K562 (cell line): Measurements from ENCODE around the gene ZNF296. TPM values are rescaled to one million over a fixed set of nuclear protein-coding genes. Genes with fewer than 3 reads are reported as not detected.

Source experiments
- ARID1B ChIP-seq: fragments of 450-650 bp; IDR thresholded peaks from 2 replicates; pipeline ENCODE4 v1.6.1; 2016; ENCODE audit warnings: antibody characterized with exemption, mild to moderate bottlenecking, inconsistent platforms
- EP300 ChIP-seq: IDR thresholded peaks from 2 replicates; pipeline ENCODE4 v1.6.1; 2012; ENCODE audit warnings: low read length, improper control_type of control experiment
- EP400 ChIP-seq: fragments of 450-650 bp; IDR thresholded peaks from 2 replicates; pipeline ENCODE4 v1.6.1; 2017; ENCODE audit warnings: antibody characterized with exemption, mild to moderate bottlenecking, moderate library complexity
- FOXM1 ChIP-seq, 2 experiments: fragments of 450-650 bp in 1 of 2; sonication (generic) in 1 of 2; formaldehyde crosslinking in 1 of 2; IDR thresholded peaks; 2 replicates each; pipeline versions ENCODE4 v1.6.1 to v1.9.0; 2017 to 2022; ENCODE audit warnings: low read depth in 2 of 2, mild to moderate bottlenecking in 2 of 2, missing genetic modification reagents in 1 of 2, moderate library complexity in 1 of 2
- HNRNPUL1 ChIP-seq: fragments of 200-400 bp; formaldehyde crosslinking; IDR thresholded peaks from 2 replicates; pipeline ENCODE4 v1.6.1; 2017; ENCODE audit warnings: low read length
- KAT8 ChIP-seq: fragments of 450-650 bp; IDR thresholded peaks from 2 replicates; pipeline ENCODE4 v1.6.1; 2016; ENCODE audit warnings: low read depth, mild to moderate bottlenecking
- MEF2D ChIP-seq: conservative IDR thresholded peaks from 2 replicates; pipeline ENCODE4 v1.6.1; 2016; ENCODE audit warnings: low read depth, missing genetic modification characterization, missing compliant biosample characterization
- MYC ChIP-seq, 2 experiments: fragments of 250-450 bp in 1 of 2; sonication (Bioruptor Pico) in 1 of 2; IDR thresholded peaks; 2 replicates each; pipeline versions ENCODE4 v1.5.1 to v1.6.1; 2012 to 2021; ENCODE audit warnings: low read depth in 2 of 2, borderline replicate concordance in 1 of 2, improper control_type of control experiment in 1 of 2, low read length in 1 of 2, mild to moderate bottlenecking in 1 of 2, moderate library complexity in 1 of 2
- NEUROD1 ChIP-seq: fragments of 150-350 bp; IDR thresholded peaks from 2 replicates; pipeline ENCODE4 v1.6.1; 2014; ENCODE audit warnings: borderline replicate concordance, low read length, low read depth; ENCODE audit not compliant: partially characterized antibody
- NFXL1 ChIP-seq: fragments of 450-650 bp; formaldehyde crosslinking; IDR thresholded peaks from 2 replicates; pipeline ENCODE4 v1.4.0; 2021; ENCODE audit warnings: mild to moderate bottlenecking
- RAD21 ChIP-seq, 2 experiments: fragments of 250-450 bp in 1 of 2; fragments of 450-650 bp in 1 of 2; sonication (Bioruptor Pico) in 1 of 2; formaldehyde crosslinking in 1 of 2; IDR thresholded peaks in 1 of 2; conservative IDR thresholded peaks in 1 of 2; 2 replicates each; pipeline versions ENCODE4 v1.4.0 to v1.8.0; 2020 to 2022; ENCODE audit warnings: mild to moderate bottlenecking in 2 of 2, moderate library complexity in 1 of 2
- RFX5 ChIP-seq: IDR thresholded peaks from 2 replicates; pipeline ENCODE4 v1.6.1; 2011; ENCODE audit warnings: low read depth, mild to moderate bottlenecking, improper control_type of control experiment, low read length
- YY1 ChIP-seq, 3 experiments: IDR thresholded peaks; 2 replicates each; pipeline ENCODE4 v1.6.1; 2011; ENCODE audit warnings: low read length in 2 of 3, mild to moderate bottlenecking in 2 of 3, moderate library complexity in 2 of 3, borderline replicate concordance in 1 of 3, control low read depth in 1 of 3, low read depth in 1 of 3; ENCODE audit not compliant: insufficient read depth in 3 of 3, insufficient replicate concordance in 2 of 3, control insufficient read depth in 1 of 3, insufficient read length in 1 of 3; ENCODE audit errors: extremely low read depth in 1 of 3
- ZKSCAN1 ChIP-seq: fragments of 150-350 bp; IDR thresholded peaks from 2 replicates; pipeline ENCODE4 v1.6.1; 2016; ENCODE audit warnings: low read depth, low read length
- polyA plus RNA-seq, 8 experiments: library from polyadenylated mRNA; depleted of rRNA in 4 of 8; stranded (reverse) in 5 of 8; unstranded in 3 of 8; fragments of >200 nt; fragmentation: Nextera tagmentation in 2 of 8; fragmentation: Illumina TruSeq in 1 of 8; extraction: Ambion mirVana in 2 of 8; extraction: Trizol in 1 of 8; gene quantifications; 2 replicates each; pipeline versions ENCODE4 v1.2.1 to v1.2.3, GENCODE V29; 2011 to 2014; ENCODE audit warnings: inconsistent platforms in 1 of 8, missing spikeins in 1 of 8
- total RNA-seq, 7 experiments: library from RNA; depleted of rRNA in 6 of 7; stranded (reverse); fragments of >200 nt in 6 of 7; fragmentation: Illumina TruSeq in 2 of 7; extraction: Trizol in 2 of 7; gene quantifications; 2 replicates each; pipeline versions ENCODE4 v1.2.1 to v1.2.3, GENCODE V29; 2011 to 2021; ENCODE audit warnings: low replicate concordance in 1 of 7
- TF ChIP-seq, protein P1 (sequence below): fragments of 250-450 bp; sonication (Bioruptor Pico); IDR thresholded peaks from 2 replicates; pipeline ENCODE4 v1.9.0; 2021; ENCODE audit warnings: mild to moderate bottlenecking, inconsistent platforms
- TF ChIP-seq, protein P2 (sequence below): sonication (generic); formaldehyde crosslinking; IDR thresholded peaks from 2 replicates; pipeline ENCODE4 v1.8.0; 2022; ENCODE audit warnings: mild to moderate bottlenecking, missing genetic modification reagents, borderline replicate concordance
- TF ChIP-seq, protein P3 (sequence below): sonication (generic); IDR thresholded peaks from 2 replicates; pipeline ENCODE4 v1.6.1; 2016

The ZNF296 gene
- total and polyA plus RNA-seq, 9 of the 15 experiments (the other 6 are each of a cell fraction or from before 2014, with no cell fraction given) = 0.03 to 8.8 (median 0.47) TPM; not detected in 1

DNA sequence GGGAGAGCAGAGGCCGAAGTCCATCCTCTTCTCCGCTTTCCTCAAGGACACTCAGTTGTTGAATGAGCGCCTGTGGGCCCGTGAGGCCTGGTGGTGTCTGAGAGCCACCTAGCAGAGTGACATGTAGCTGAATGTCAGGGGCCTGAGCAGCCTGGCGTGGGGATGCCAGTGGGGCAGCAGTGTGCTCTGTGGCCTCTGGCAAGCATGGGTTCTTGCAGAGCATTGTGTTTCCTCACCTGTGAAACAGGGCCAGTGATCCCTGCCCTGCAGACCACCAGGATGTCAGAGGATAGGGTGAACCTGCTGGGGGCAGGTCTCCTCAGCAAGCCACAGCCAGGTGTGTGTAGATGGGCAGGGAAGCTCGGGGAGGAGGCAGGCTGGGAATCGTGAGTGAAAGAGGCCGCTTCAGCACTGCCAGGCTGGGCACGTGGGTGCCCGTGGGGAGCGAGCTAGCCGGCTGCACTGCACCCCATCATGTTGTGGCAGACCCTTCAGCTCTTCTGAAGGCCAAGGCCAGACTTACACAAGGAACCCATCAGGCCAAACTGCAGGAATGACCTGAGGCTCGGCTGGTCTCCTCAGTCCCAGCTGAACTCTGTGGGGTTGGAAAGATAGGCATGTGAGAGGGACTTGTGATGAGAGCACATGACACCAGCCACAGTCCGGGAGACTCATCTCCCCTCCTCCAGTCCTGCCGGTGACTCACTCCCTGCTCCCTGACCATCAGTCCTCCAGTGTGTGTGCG, 21.7 kb upstream of the ZNF296 start (continued):
- TF ChIP-seq RAD21 (CRISPR knock-in tag; conservative IDR thresholded peaks at IDR 0.05 in 1 of 2, IDR thresholded peaks at IDR 0.05 in 1 of 2) (0 out of 4 replicates have a peak, but pooled peaks of 1 of the 2 experiments have one; percentile 18), ZKSCAN1 (0 out of 2 replicates have a peak, but pooled peaks have one; percentile 20), YY1 (IDR thresholded peaks at IDR 0.05; ENCODE audit: borderline replicate concordance in 1 of 3, control insufficient read depth in 1 of 3, extremely low read depth in 1 of 3, insufficient read depth in 3 of 3, insufficient read length in 1 of 3, insufficient replicate concordance in 2 of 3, low read depth in 1 of 3, low read length in 2 of 3) (peak in 1 of 3 experiments; percentile 7), NEUROD1 (peak; percentile 43), HNRNPUL1 (no peak), ARID1B (peak; percentile 75), RFX5 (no peak), KAT8 (no peak), NFXL1 (CRISPR knock-in tag) (no peak), EP400 (no peak; the same call in 1 of the 2 replicates), MYC (IDR thresholded peaks at IDR 0.05; ENCODE audit: low read depth, low read length) (peak; percentile 90), MYC (CRISPR knock-in tag; IDR thresholded peaks at IDR 0.05; ENCODE audit: borderline replicate concordance, low read depth) (peak; percentile 64; the same call in 1 of the 2 replicates), EP300 (peak; percentile 61; the same call in 1 of the 2 replicates), MEF2D (tag) (peak; percentile 31; the same call in 1 of the 2 replicates), FOXM1 (IDR thresholded peaks at IDR 0.05; ENCODE audit: low read depth) (no peak), FOXM1 (CRISPR knock-in tag; IDR thresholded peaks at IDR 0.05; ENCODE audit: low read depth) (no peak)
- TF ChIP-seq, protein P1, sequence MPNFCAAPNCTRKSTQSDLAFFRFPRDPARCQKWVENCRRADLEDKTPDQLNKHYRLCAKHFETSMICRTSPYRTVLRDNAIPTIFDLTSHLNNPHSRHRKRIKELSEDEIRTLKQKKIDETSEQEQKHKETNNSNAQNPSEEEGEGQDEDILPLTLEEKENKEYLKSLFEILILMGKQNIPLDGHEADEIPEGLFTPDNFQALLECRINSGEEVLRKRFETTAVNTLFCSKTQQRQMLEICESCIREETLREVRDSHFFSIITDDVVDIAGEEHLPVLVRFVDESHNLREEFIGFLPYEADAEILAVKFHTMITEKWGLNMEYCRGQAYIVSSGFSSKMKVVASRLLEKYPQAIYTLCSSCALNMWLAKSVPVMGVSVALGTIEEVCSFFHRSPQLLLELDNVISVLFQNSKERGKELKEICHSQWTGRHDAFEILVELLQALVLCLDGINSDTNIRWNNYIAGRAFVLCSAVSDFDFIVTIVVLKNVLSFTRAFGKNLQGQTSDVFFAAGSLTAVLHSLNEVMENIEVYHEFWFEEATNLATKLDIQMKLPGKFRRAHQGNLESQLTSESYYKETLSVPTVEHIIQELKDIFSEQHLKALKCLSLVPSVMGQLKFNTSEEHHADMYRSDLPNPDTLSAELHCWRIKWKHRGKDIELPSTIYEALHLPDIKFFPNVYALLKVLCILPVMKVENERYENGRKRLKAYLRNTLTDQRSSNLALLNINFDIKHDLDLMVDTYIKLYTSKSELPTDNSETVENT (CRISPR knock-in tag) = peak; percentile 58; the same call in 1 of the 2 replicates
- TF ChIP-seq, protein P2, sequence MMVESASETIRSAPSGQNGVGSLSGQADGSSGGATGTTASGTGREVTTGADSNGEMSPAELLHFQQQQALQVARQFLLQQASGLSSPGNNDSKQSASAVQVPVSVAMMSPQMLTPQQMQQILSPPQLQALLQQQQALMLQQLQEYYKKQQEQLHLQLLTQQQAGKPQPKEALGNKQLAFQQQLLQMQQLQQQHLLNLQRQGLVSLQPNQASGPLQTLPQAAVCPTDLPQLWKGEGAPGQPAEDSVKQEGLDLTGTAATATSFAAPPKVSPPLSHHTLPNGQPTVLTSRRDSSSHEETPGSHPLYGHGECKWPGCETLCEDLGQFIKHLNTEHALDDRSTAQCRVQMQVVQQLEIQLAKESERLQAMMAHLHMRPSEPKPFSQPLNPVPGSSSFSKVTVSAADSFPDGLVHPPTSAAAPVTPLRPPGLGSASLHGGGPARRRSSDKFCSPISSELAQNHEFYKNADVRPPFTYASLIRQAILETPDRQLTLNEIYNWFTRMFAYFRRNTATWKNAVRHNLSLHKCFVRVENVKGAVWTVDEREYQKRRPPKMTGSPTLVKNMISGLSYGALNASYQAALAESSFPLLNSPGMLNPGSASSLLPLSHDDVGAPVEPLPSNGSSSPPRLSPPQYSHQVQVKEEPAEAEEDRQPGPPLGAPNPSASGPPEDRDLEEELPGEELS (CRISPR knock-in tag) = no peak
- TF ChIP-seq, protein P3, sequence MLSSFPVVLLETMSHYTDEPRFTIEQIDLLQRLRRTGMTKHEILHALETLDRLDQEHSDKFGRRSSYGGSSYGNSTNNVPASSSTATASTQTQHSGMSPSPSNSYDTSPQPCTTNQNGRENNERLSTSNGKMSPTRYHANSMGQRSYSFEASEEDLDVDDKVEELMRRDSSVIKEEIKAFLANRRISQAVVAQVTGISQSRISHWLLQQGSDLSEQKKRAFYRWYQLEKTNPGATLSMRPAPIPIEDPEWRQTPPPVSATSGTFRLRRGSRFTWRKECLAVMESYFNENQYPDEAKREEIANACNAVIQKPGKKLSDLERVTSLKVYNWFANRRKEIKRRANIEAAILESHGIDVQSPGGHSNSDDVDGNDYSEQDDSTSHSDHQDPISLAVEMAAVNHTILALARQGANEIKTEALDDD = peak; percentile 64; the same call in 1 of the 2 replicates
